PC-9 (cell line): ENCODE data around the gene CRYGD.

ENCODE experiments used
- CTCF ChIP-seq: fragments of 200-600 bp; sonication (generic); conservative IDR thresholded peaks from 2 replicates; pipeline ENCODE4 v1.6.1; 2017; ENCODE audit warnings: mixed run types, antibody characterized with exemption, mild to moderate bottlenecking, moderate library complexity
- EZH2 ChIP-seq: fragments of 200-600 bp; sonication (generic); IDR thresholded peaks from 2 replicates; pipeline ENCODE4 v1.8.0; 2017; ENCODE audit warnings: antibody characterized with exemption, low read depth

GRCh38 chr2:208148803-208149202 is 24.5 kb upstream of the CRYGD start:
- TF ChIP-seq CTCF (no peak; the same call in 1 of the 2 replicates), EZH2 (no peak)
